C4-2B (cell line): ENCODE data around the gene MRRF.

Experiments used
- ZFX ChIP-seq: fragments of 450-650 bp; IDR thresholded peaks from 2 replicates; pipeline ENCODE4 v1.6.1; 2017
- TF ChIP-seq, protein P1 (sequence below): fragments of 450-650 bp; conservative IDR thresholded peaks from 2 replicates; pipeline ENCODE4 v1.5.1; 2017; ENCODE audit warnings: mild to moderate bottlenecking

DNA sequence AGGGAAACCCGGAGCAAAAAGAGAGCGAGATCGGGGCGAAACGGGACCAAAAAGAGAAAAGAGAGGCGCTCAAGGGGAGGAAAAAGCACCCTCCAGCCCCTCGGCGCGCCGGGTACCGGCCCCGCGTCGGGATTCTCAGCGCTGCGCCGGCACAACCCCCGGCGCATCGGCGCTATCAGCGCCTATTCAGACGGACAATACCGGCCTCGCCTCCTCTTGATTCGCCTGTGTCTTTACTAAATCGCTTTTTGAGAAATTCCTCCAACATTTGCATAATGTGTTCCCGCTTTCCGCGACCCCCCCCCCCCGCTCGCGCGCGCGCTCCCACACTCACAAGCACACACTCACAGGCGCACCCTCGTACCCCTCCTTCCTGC, 36.5 kb upstream of the MRRF start:
- TF ChIP-seq, protein P1, sequence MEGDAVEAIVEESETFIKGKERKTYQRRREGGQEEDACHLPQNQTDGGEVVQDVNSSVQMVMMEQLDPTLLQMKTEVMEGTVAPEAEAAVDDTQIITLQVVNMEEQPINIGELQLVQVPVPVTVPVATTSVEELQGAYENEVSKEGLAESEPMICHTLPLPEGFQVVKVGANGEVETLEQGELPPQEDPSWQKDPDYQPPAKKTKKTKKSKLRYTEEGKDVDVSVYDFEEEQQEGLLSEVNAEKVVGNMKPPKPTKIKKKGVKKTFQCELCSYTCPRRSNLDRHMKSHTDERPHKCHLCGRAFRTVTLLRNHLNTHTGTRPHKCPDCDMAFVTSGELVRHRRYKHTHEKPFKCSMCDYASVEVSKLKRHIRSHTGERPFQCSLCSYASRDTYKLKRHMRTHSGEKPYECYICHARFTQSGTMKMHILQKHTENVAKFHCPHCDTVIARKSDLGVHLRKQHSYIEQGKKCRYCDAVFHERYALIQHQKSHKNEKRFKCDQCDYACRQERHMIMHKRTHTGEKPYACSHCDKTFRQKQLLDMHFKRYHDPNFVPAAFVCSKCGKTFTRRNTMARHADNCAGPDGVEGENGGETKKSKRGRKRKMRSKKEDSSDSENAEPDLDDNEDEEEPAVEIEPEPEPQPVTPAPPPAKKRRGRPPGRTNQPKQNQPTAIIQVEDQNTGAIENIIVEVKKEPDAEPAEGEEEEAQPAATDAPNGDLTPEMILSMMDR: no peak
- no peak for TF ChIP-seq ZFX
